K562 (cell line): ENCODE measurements around the gene ZNF821. TPM values are rescaled to one million over a fixed set of nuclear protein-coding genes. Genes with fewer than 3 reads are reported as not detected.

ENCODE experiments used
- ATAC-seq: fragments of 200-7000 bp; cut with Tn5 transposase; 3 replicates; pipeline ENCODE4 v1.9.1; 2020; ENCODE audit warnings: moderate library complexity
- BruUV-seq: library from RNA; stranded (reverse); fragments of 400-500 nt; replicated peaks from 2 replicates; lab custom pipeline; 2021; lab: Mats Ljungman, UMichigan
- CTCF ChIA-PET: fragments of 300-600 bp; formaldehyde crosslinking; extraction: SDS; loops from one replicate; lab custom pipeline; 2021; ENCODE audit warnings: low intra/inter-chr PET ratio; lab: Yijun Ruan, JAX
- POLR2A ChIA-PET: fragments of 300-600, 350-650 bp; sonication (Branson Sonifier 250); formaldehyde crosslinking; extraction: SDS; loops from one replicate; lab custom pipeline; 2021; ENCODE audit warnings: antibody characterized with exemption, inconsistent platforms; lab: Yijun Ruan, JAX
- DNase-seq, 4 experiments: peaks; one replicate each; pipeline versions ENCODE4 v3.0.0 to v3.0.0-alpha.2; 2011 to 2018; ENCODE audit warnings: low spot score in 3 of 4, mixed read lengths in 3 of 4; ENCODE audit errors: extremely low read depth in 1 of 4
- FAIRE-seq: peaks from 2 replicates; lab custom pipeline; 2011; peaks lifted over from hg19 to GRCh38; lab: Jason Lieb, UNC
- H2AFZ ChIP-seq: 2 replicates; pipeline ENCODE4 v1.6.0; 2011; ENCODE audit warnings: low read depth, low read length, control low read depth, inconsistent platforms
- H3K27ac ChIP-seq: fragments of 200-600 bp; 3 replicates; pipeline ENCODE4 v1.8.0; 2011; ENCODE audit warnings: low read depth, mild to moderate bottlenecking, control low read depth, inconsistent platforms, low read length, moderate library complexity, mixed read lengths; ENCODE audit errors: extremely low read depth
- H3K27me3 ChIP-seq, 2 experiments: fragments of 300-600 bp in 1 of 2; 2 replicates in 1 of 2; 3 replicates in 1 of 2; pipeline versions ENCODE4 v1.6.0 to v1.8.0; 2011; ENCODE audit warnings: inconsistent platforms in 2 of 2, low read length in 2 of 2, mild to moderate bottlenecking in 1 of 2, mixed read lengths in 1 of 2, moderate library complexity in 1 of 2; ENCODE audit not compliant: control insufficient read depth in 2 of 2, insufficient read depth in 2 of 2
- H3K36me3 ChIP-seq: fragments of 300-600 bp; 3 replicates; pipeline ENCODE4 v1.8.0; 2011; ENCODE audit warnings: mild to moderate bottlenecking, low read length, inconsistent platforms; ENCODE audit not compliant: control insufficient read depth, insufficient read depth
- H3K4me1 ChIP-seq, 2 experiments: fragments of 200-600 bp in 1 of 2; replicated peaks in 1 of 2; 2 replicates in 1 of 2; 3 replicates in 1 of 2; pipeline versions ENCODE4 v1.5.1 to v1.8.0; 2011; ENCODE audit warnings: inconsistent platforms in 2 of 2, low read length in 2 of 2, mild to moderate bottlenecking in 1 of 2, mixed read lengths in 1 of 2, moderate library complexity in 1 of 2; ENCODE audit not compliant: control insufficient read depth in 2 of 2, insufficient read depth in 2 of 2
- H3K4me2 ChIP-seq: 2 replicates; pipeline ENCODE4 v1.6.1; 2011; ENCODE audit warnings: low read length, control low read depth, inconsistent platforms, mixed read lengths; ENCODE audit not compliant: insufficient read depth
- H3K4me3 ChIP-seq: fragments of 200-600 bp; sonication (generic), shearing (Covaris generic); 2 replicates; pipeline ENCODE4 v1.5.1; 2016; ENCODE audit warnings: control low read depth, inconsistent platforms
- H3K79me2 ChIP-seq: fragments of 200-600 bp; 3 replicates; pipeline ENCODE4 v1.8.0; 2011; ENCODE audit warnings: low read length, inconsistent platforms; ENCODE audit not compliant: control insufficient read depth, insufficient read depth
- H3K9ac ChIP-seq, 2 experiments: 2 replicates each; pipeline versions ENCODE4 v1.6.0 to v1.6.1; 2011; ENCODE audit warnings: low read depth in 2 of 2, low read length in 2 of 2, control low read depth in 1 of 2, inconsistent platforms in 1 of 2, mild to moderate bottlenecking in 1 of 2, mixed read lengths in 1 of 2; ENCODE audit not compliant: insufficient read depth in 1 of 2
- H3K9me1 ChIP-seq: one replicate; pipeline ENCODE4 v1.6.0; 2011; ENCODE audit warnings: inconsistent platforms, mild to moderate bottlenecking, low read length, moderate library complexity; ENCODE audit not compliant: control insufficient read depth, insufficient read depth
- H3K9me3 ChIP-seq: replicated peaks from 2 replicates; pipeline ENCODE4 v1.5.1; 2011; ENCODE audit warnings: low read depth, low read length, inconsistent platforms; ENCODE audit not compliant: control insufficient read depth, insufficient read depth
- H4K20me1 ChIP-seq: replicated peaks from 2 replicates; pipeline ENCODE4 v1.6.1; 2011; ENCODE audit warnings: low read length, inconsistent platforms, mixed read lengths; ENCODE audit not compliant: control insufficient read depth, insufficient read depth
- BDP1 ChIP-seq: IDR thresholded peaks from 3 replicates; pipeline ENCODE4 v1.6.1; 2011; ENCODE audit not compliant: insufficient read length, insufficient read depth
- KAT8 ChIP-seq: fragments of 450-650 bp; IDR thresholded peaks from 2 replicates; pipeline ENCODE4 v1.6.1; 2016; ENCODE audit warnings: low read depth, mild to moderate bottlenecking
- MAZ ChIP-seq, 2 experiments: fragments of 450-650 bp in 1 of 2; sonication (generic) in 1 of 2; formaldehyde crosslinking; IDR thresholded peaks in 1 of 2; conservative IDR thresholded peaks in 1 of 2; 2 replicates each; pipeline versions ENCODE4 v1.4.0 to v1.5.0; 2020; ENCODE audit warnings: mild to moderate bottlenecking in 1 of 2, missing genetic modification reagents in 1 of 2
- MED1 ChIP-seq: sonication (generic); formaldehyde crosslinking; IDR thresholded peaks from 2 replicates; pipeline ENCODE4 v1.8.1; 2023; ENCODE audit warnings: missing genetic modification reagents, borderline replicate concordance
- RBBP5 ChIP-seq: fragments of 200-600 bp; sonication (generic); IDR thresholded peaks from 2 replicates; pipeline ENCODE4 v1.6.1; 2012; ENCODE audit warnings: borderline replicate concordance, mild to moderate bottlenecking, low read length, control low read depth, inconsistent platforms; ENCODE audit not compliant: insufficient read depth, poor library complexity, severe bottlenecking
- RUNX1 ChIP-seq: sonication (generic); IDR thresholded peaks from 2 replicates; pipeline ENCODE4 v1.6.1; 2016; ENCODE audit warnings: antibody characterized with exemption, low read depth
- XRCC3 ChIP-seq: fragments of 450-650 bp; IDR thresholded peaks from 2 replicates; pipeline ENCODE4 v1.6.1; 2017; ENCODE audit warnings: mild to moderate bottlenecking, moderate library complexity
- WGBS: fragments of 100-300 bp; shearing (Covaris generic); methylation state at CpG from one replicate; pipeline ENCODE4 v1.1.6; 2016; ENCODE audit warnings: low coverage, mixed read lengths; ENCODE audit not compliant: insufficient coverage; ENCODE audit errors: missing lambda C conversion rate; 5-methylcytosine and 5-hydroxymethylcytosine counted together
- in situ Hi-C: fragments of 300-500 bp; cut with MboI; formaldehyde crosslinking; loops from 4 replicates; pipeline ENCODE4 v1.15.0; 2018; ENCODE audit warnings: inconsistent platforms, mixed read lengths
- intact Hi-C: fragments of 100-400 bp; cut with micrococcal nuclease; formaldehyde crosslinking; loops from 2 replicates; pipeline ENCODE4 v1.14.2; 2022
- polyA plus RNA-seq, 8 experiments: library from polyadenylated mRNA; depleted of rRNA in 4 of 8; stranded (reverse) in 5 of 8; unstranded in 3 of 8; fragments of >200 nt; fragmentation: Nextera tagmentation in 2 of 8; fragmentation: Illumina TruSeq in 1 of 8; extraction: Ambion mirVana in 2 of 8; extraction: Trizol in 1 of 8; gene quantifications; 2 replicates each; pipeline versions ENCODE4 v1.2.1 to v1.2.3, GENCODE V29; 2011 to 2014; ENCODE audit warnings: inconsistent platforms in 1 of 8, missing spikeins in 1 of 8
- total RNA-seq, 7 experiments: library from RNA; depleted of rRNA in 6 of 7; stranded (reverse); fragments of >200 nt in 6 of 7; fragmentation: Illumina TruSeq in 2 of 7; extraction: Trizol in 2 of 7; gene quantifications; 2 replicates each; pipeline versions ENCODE4 v1.2.1 to v1.2.3, GENCODE V29; 2011 to 2021; ENCODE audit warnings: low replicate concordance in 1 of 7
- TF ChIP-seq, protein P1 (sequence below): sonication (generic); formaldehyde crosslinking; IDR thresholded peaks from 2 replicates; pipeline ENCODE4 v1.8.0; 2023; ENCODE audit warnings: missing genetic modification reagents, mild to moderate bottlenecking, borderline replicate concordance
- TF ChIP-seq, protein P2 (sequence below): sonication (generic); formaldehyde crosslinking; IDR thresholded peaks from 2 replicates; pipeline ENCODE4 v1.8.1; 2023; ENCODE audit warnings: mild to moderate bottlenecking, missing genetic modification reagents
- TF ChIP-seq, protein P3 (sequence below), 2 experiments: IDR thresholded peaks; 2 replicates each; pipeline ENCODE4 v1.6.1; 2012; ENCODE audit warnings: improper control_type of control experiment in 2 of 2, low read depth in 2 of 2, low read length in 2 of 2, borderline replicate concordance in 1 of 2
- TF ChIP-seq, protein P4 (sequence below): fragments of 250-450 bp; sonication (Bioruptor Pico); IDR thresholded peaks from 2 replicates; pipeline ENCODE4 v1.4.0; 2020; ENCODE audit warnings: borderline replicate concordance

ZNF821 gene
- total and polyA plus RNA-seq, 9 of the 15 experiments (the other 6 are each of a cell fraction or from before 2014, with no cell fraction given): 0.38 to 5.6 (median 3.6) TPM

DNA sequence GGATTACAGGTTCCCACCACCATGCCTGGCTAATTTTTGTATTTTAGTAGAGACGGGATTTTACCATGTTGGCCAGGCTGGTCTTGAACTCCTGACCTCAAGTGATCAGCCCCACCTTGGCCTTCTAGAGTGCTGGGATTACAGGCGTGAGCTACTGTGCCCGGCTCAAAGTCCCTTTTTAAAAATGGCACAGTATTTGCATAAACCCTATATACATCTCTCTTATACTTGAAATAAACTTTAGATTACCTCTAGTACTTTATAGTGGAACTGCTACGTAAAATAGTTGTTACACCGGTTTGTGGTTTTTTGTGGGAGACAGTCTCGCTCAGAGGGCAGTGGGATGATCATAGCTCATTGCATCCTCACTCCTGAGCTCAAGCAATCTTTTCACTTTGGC lies 47.6 kb upstream of the ZNF821 start:
- no TSS peak for BruUV-seq
- H3K9ac ChIP-seq: no peak overlapping the region
- no peak overlapping the region for H3K27ac ChIP-seq
- intact Hi-C loops (no loop called here), in situ Hi-C loops (no loop called here)
- peaks cover 5% of the 10 kb centered on the region; the same call in 2 of the 3 replicates for H3K79me2 ChIP-seq
- 95% methylated on average over 6 of the region's 6 CpGs for WGBS
- peaks cover 8% of the 10 kb centered on the region; the same call in 1 of the 2 replicates for H4K20me1 ChIP-seq
- no peak overlapping the region for H3K4me2 ChIP-seq
- H3K36me3 ChIP-seq: peaks cover 63% of the 10 kb centered on the region
- H3K4me3 ChIP-seq: no peak overlapping the region
- ATAC-seq (no peak), FAIRE-seq (no peak), DNase-seq (no peak)
- POLR2A ChIA-PET: no interaction called here
- H2AFZ ChIP-seq: no peak overlapping the region
- peaks cover 0 to 7% of the 10 kb centered on the region in 2 experiments; a peak in 2 of 5 replicates for H3K4me1 ChIP-seq
- H3K27me3 ChIP-seq: no peaks in the 10 kb centered on the region
- CTCF ChIA-PET: no interaction called here
- no peaks in the 10 kb centered on the region for H3K9me1 ChIP-seq
- H3K9me3 ChIP-seq: no peaks in the 10 kb centered on the region
- no peak for TF ChIP-seq BDP1
- TF ChIP-seq, protein P1, sequence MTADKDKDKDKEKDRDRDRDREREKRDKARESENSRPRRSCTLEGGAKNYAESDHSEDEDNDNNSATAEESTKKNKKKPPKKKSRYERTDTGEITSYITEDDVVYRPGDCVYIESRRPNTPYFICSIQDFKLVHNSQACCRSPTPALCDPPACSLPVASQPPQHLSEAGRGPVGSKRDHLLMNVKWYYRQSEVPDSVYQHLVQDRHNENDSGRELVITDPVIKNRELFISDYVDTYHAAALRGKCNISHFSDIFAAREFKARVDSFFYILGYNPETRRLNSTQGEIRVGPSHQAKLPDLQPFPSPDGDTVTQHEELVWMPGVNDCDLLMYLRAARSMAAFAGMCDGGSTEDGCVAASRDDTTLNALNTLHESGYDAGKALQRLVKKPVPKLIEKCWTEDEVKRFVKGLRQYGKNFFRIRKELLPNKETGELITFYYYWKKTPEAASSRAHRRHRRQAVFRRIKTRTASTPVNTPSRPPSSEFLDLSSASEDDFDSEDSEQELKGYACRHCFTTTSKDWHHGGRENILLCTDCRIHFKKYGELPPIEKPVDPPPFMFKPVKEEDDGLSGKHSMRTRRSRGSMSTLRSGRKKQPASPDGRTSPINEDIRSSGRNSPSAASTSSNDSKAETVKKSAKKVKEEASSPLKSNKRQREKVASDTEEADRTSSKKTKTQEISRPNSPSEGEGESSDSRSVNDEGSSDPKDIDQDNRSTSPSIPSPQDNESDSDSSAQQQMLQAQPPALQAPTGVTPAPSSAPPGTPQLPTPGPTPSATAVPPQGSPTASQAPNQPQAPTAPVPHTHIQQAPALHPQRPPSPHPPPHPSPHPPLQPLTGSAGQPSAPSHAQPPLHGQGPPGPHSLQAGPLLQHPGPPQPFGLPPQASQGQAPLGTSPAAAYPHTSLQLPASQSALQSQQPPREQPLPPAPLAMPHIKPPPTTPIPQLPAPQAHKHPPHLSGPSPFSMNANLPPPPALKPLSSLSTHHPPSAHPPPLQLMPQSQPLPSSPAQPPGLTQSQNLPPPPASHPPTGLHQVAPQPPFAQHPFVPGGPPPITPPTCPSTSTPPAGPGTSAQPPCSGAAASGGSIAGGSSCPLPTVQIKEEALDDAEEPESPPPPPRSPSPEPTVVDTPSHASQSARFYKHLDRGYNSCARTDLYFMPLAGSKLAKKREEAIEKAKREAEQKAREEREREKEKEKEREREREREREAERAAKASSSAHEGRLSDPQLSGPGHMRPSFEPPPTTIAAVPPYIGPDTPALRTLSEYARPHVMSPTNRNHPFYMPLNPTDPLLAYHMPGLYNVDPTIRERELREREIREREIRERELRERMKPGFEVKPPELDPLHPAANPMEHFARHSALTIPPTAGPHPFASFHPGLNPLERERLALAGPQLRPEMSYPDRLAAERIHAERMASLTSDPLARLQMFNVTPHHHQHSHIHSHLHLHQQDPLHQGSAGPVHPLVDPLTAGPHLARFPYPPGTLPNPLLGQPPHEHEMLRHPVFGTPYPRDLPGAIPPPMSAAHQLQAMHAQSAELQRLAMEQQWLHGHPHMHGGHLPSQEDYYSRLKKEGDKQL (CRISPR knock-in tag): no peak
- TF ChIP-seq, protein P2, sequence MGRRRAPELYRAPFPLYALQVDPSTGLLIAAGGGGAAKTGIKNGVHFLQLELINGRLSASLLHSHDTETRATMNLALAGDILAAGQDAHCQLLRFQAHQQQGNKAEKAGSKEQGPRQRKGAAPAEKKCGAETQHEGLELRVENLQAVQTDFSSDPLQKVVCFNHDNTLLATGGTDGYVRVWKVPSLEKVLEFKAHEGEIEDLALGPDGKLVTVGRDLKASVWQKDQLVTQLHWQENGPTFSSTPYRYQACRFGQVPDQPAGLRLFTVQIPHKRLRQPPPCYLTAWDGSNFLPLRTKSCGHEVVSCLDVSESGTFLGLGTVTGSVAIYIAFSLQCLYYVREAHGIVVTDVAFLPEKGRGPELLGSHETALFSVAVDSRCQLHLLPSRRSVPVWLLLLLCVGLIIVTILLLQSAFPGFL: no peak
- TF ChIP-seq XRCC3: no peak
- TF ChIP-seq RUNX1: no peak
- TF ChIP-seq MED1 (CRISPR knock-in tag): no peak
- TF ChIP-seq, protein P3, sequence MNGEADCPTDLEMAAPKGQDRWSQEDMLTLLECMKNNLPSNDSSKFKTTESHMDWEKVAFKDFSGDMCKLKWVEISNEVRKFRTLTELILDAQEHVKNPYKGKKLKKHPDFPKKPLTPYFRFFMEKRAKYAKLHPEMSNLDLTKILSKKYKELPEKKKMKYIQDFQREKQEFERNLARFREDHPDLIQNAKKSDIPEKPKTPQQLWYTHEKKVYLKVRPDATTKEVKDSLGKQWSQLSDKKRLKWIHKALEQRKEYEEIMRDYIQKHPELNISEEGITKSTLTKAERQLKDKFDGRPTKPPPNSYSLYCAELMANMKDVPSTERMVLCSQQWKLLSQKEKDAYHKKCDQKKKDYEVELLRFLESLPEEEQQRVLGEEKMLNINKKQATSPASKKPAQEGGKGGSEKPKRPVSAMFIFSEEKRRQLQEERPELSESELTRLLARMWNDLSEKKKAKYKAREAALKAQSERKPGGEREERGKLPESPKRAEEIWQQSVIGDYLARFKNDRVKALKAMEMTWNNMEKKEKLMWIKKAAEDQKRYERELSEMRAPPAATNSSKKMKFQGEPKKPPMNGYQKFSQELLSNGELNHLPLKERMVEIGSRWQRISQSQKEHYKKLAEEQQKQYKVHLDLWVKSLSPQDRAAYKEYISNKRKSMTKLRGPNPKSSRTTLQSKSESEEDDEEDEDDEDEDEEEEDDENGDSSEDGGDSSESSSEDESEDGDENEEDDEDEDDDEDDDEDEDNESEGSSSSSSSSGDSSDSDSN (IDR thresholded peaks at IDR 0.05; ENCODE audit: borderline replicate concordance in 1 of 2, low read depth in 2 of 2, low read length in 2 of 2): no peak
- TF ChIP-seq KAT8: no peak
- TF ChIP-seq RBBP5: no peak
- no peak for TF ChIP-seq MAZ (CRISPR knock-in tag; conservative IDR thresholded peaks at IDR 0.05 in 1 of 2, IDR thresholded peaks at IDR 0.05 in 1 of 2)
- TF ChIP-seq, protein P4, sequence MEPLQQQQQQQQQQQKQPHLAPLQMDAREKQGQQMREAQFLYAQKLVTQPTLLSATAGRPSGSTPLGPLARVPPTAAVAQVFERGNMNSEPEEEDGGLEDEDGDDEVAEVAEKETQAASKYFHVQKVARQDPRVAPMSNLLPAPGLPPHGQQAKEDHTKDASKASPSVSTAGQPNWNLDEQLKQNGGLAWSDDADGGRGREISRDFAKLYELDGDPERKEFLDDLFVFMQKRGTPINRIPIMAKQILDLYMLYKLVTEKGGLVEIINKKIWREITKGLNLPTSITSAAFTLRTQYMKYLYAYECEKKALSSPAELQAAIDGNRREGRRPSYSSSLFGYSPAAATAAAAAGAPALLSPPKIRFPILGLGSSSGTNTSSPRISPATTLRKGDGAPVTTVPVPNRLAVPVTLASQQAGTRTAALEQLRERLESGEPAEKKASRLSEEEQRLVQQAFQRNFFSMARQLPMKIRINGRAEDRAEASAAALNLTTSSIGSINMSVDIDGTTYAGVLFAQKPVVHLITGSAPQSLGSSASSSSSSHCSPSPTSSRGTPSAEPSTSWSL: no peak
